SK-N-SH treated with all-trans-retinoic acid at 6 μM for 48 hours (cell line): Measurements from ENCODE around the gene RALGPS1.

ENCODE experiments used
- ATAC-seq: fragments of 200-7000 bp; cut with Tn5 transposase; 3 replicates; pipeline ENCODE4 v1.9.1; 2020; ENCODE audit warnings: mild to moderate bottlenecking, moderate library complexity
- ARNTL ChIP-seq: fragments of 450-650 bp; formaldehyde crosslinking; IDR thresholded peaks from 2 replicates; pipeline ENCODE4 v1.5.0; 2020; ENCODE audit warnings: low read depth, mild to moderate bottlenecking, moderate library complexity, borderline replicate concordance
- BACH2 ChIP-seq: fragments of 250-450 bp; sonication (Bioruptor Pico); IDR thresholded peaks from 2 replicates; pipeline ENCODE4 v1.9.0; 2021; ENCODE audit warnings: mild to moderate bottlenecking, borderline replicate concordance
- CREB5 ChIP-seq: fragments of 250-450 bp; sonication (Bioruptor Pico); IDR thresholded peaks from 2 replicates; pipeline ENCODE4 v1.5.1; 2020; ENCODE audit warnings: low read depth, mild to moderate bottlenecking, moderate library complexity
- CSDC2 ChIP-seq: fragments of 250-450 bp; sonication (Bioruptor Pico); IDR thresholded peaks from 2 replicates; pipeline ENCODE4 v1.5.0; 2020; ENCODE audit warnings: mild to moderate bottlenecking, moderate library complexity
- CSRNP3 ChIP-seq: fragments of 250-450 bp; sonication (Bioruptor Pico); IDR thresholded peaks from 2 replicates; pipeline ENCODE4 v1.5.1; 2021; ENCODE audit warnings: mild to moderate bottlenecking, moderate library complexity
- ESRRG ChIP-seq: fragments of 250-450 bp; sonication (Bioruptor Pico); IDR thresholded peaks from 2 replicates; pipeline ENCODE4 v1.6.1; 2021; ENCODE audit warnings: mild to moderate bottlenecking
- GLIS3 ChIP-seq: fragments of 250-450 bp; sonication (Bioruptor Pico); IDR thresholded peaks from 2 replicates; pipeline ENCODE4 v1.5.0; 2020; ENCODE audit warnings: mild to moderate bottlenecking, moderate library complexity
- ISL1 ChIP-seq: fragments of 250-450 bp; sonication (Bioruptor Pico); IDR thresholded peaks from 2 replicates; pipeline ENCODE4 v2.1.2; 2022; ENCODE audit warnings: mild to moderate bottlenecking, moderate library complexity
- PATZ1 ChIP-seq: fragments of 250-450 bp; sonication (Bioruptor Pico); IDR thresholded peaks from 2 replicates; pipeline ENCODE4 v1.8.0; 2020; ENCODE audit warnings: mild to moderate bottlenecking, moderate library complexity, borderline replicate concordance
- POU6F1 ChIP-seq: fragments of 250-450 bp; sonication (Bioruptor Pico); IDR thresholded peaks from 2 replicates; pipeline ENCODE4 v1.8.0; 2021; ENCODE audit warnings: low read depth, mild to moderate bottlenecking, moderate library complexity, borderline replicate concordance
- PPARA ChIP-seq: fragments of 250-450 bp; sonication (Bioruptor Pico); IDR thresholded peaks from 2 replicates; pipeline ENCODE4 v1.5.0; 2020; ENCODE audit warnings: mild to moderate bottlenecking, borderline replicate concordance
- SNAI2 ChIP-seq: fragments of 250-450 bp; sonication (Bioruptor Pico); IDR thresholded peaks from 2 replicates; pipeline ENCODE4 v1.5.0; 2020; ENCODE audit warnings: mild to moderate bottlenecking, moderate library complexity
- TCF4 ChIP-seq: fragments of 250-450 bp; sonication (Bioruptor Pico); IDR thresholded peaks from 2 replicates; pipeline ENCODE4 v1.8.0; 2021; ENCODE audit warnings: mild to moderate bottlenecking, moderate library complexity, borderline replicate concordance
- TOX ChIP-seq: fragments of 250-450 bp; sonication (Bioruptor Pico); IDR thresholded peaks from 2 replicates; pipeline ENCODE4 v1.8.0; 2021; ENCODE audit warnings: mild to moderate bottlenecking, moderate library complexity, borderline replicate concordance
- TSHZ2 ChIP-seq: fragments of 250-450 bp; sonication (Bioruptor Pico); IDR thresholded peaks from 2 replicates; pipeline ENCODE4 v1.5.0; 2020; ENCODE audit warnings: mild to moderate bottlenecking, moderate library complexity
- ZC3H10 ChIP-seq: fragments of 250-450 bp; sonication (Bioruptor Pico); IDR thresholded peaks from 2 replicates; pipeline ENCODE4 v1.5.1; 2021; ENCODE audit warnings: mild to moderate bottlenecking, moderate library complexity
- ZFP3 ChIP-seq: fragments of 250-450 bp; sonication (Bioruptor Pico); IDR thresholded peaks from 2 replicates; pipeline ENCODE4 v1.5.0; 2020; ENCODE audit warnings: mild to moderate bottlenecking, moderate library complexity
- ZFP30 ChIP-seq: fragments of 450-650 bp; formaldehyde crosslinking; IDR thresholded peaks from 2 replicates; pipeline ENCODE4 v1.5.0; 2022; ENCODE audit warnings: mild to moderate bottlenecking, moderate library complexity
- ZNF565 ChIP-seq: fragments of 450-650 bp; formaldehyde crosslinking; conservative IDR thresholded peaks from 2 replicates; pipeline ENCODE4 v1.5.0; 2020; ENCODE audit warnings: low read depth, mild to moderate bottlenecking, moderate library complexity
- ZNF70 ChIP-seq: fragments of 450-650 bp; formaldehyde crosslinking; IDR thresholded peaks from 2 replicates; pipeline ENCODE4 v1.5.0; 2020; ENCODE audit warnings: mild to moderate bottlenecking, moderate library complexity
- ZNF8 ChIP-seq: fragments of 450-650 bp; formaldehyde crosslinking; IDR thresholded peaks from 2 replicates; pipeline ENCODE4 v1.5.0; 2020; ENCODE audit warnings: mild to moderate bottlenecking, moderate library complexity

The RALGPS1 gene

GRCh38 chr9:127066851-127067136, 152.2 kb downstream of the RALGPS1 start:
- ATAC-seq = no peak
- TF ChIP-seq POU6F1 = no peak
- TF ChIP-seq GLIS3 (CRISPR knock-in tag) = no peak
- no peak for TF ChIP-seq BACH2
- TF ChIP-seq TSHZ2 (CRISPR knock-in tag) = no peak
- no peak for TF ChIP-seq SNAI2 (CRISPR knock-in tag)
- TF ChIP-seq CREB5 (CRISPR knock-in tag) = no peak
- TF ChIP-seq ZFP30 = no peak
- TF ChIP-seq ZNF565 (CRISPR knock-in tag) = no peak
- no peak for TF ChIP-seq TCF4 (CRISPR knock-in tag)
- TF ChIP-seq ZNF70 (CRISPR knock-in tag) = no peak

- ATAC-seq = no peak
- TF ChIP-seq CREB5 (CRISPR knock-in tag) (no peak), TCF4 (CRISPR knock-in tag) (no peak), ZC3H10 (CRISPR knock-in tag) (no peak), ZNF8 (CRISPR knock-in tag) (no peak), ZNF565 (CRISPR knock-in tag) (no peak)
Observed at GRCh38 chr9:127067603-127068220, 153.1 kb downstream of the RALGPS1 start.

GRCh38 chr9:127074561-127075548, 160.3 kb downstream of the RALGPS1 start:
- ATAC-seq = no peak
- TF ChIP-seq PATZ1 (CRISPR knock-in tag) (no peak), ESRRG (CRISPR knock-in tag) (no peak), GLIS3 (CRISPR knock-in tag) (no peak), ZNF565 (CRISPR knock-in tag) (no peak), ZFP3 (no peak), ARNTL (CRISPR knock-in tag) (no peak), CSDC2 (CRISPR knock-in tag) (no peak), ZFP30 (no peak), BACH2 (no peak), CSRNP3 (CRISPR knock-in tag) (no peak), TCF4 (CRISPR knock-in tag) (no peak), ZC3H10 (CRISPR knock-in tag) (no peak), PPARA (CRISPR knock-in tag) (no peak), ZNF70 (CRISPR knock-in tag) (no peak), SNAI2 (CRISPR knock-in tag) (no peak), POU6F1 (no peak), ZNF8 (CRISPR knock-in tag) (no peak), ISL1 (CRISPR knock-in tag) (no peak), TOX (CRISPR knock-in tag) (no peak)
